ENCODE results near the gene RNF121.
A peak's percentile ranks its signal among the peaks of the same experiment; 100 is the strongest.
"Not testable (repeated sequence)": the region's sequence is repeated elsewhere in the genome, so short reads cannot be mapped to it uniquely, and the experiment has no call there.

The RNF121 gene

GRCh38 chr11:71928737-71929443 lies at the start of gene RNF121:
TSS of gene RNF121 (plus strand) at chr11:71929046. CDS start at chr11:71929062, 16 bp downstream.
- DNase-seq (ENCODE audit: low read depth, low spot score) = peak; percentile 97
- in situ Hi-C loops (cut with HindIII; ENCODE audit: low sequenced_read_pairs) = no loop called here
- H3K4me3 ChIP-seq (ENCODE audit: low read depth, low read length) = peak within 1 kb of the TSS; percentile 86
- TF ChIP-seq, protein P1, sequence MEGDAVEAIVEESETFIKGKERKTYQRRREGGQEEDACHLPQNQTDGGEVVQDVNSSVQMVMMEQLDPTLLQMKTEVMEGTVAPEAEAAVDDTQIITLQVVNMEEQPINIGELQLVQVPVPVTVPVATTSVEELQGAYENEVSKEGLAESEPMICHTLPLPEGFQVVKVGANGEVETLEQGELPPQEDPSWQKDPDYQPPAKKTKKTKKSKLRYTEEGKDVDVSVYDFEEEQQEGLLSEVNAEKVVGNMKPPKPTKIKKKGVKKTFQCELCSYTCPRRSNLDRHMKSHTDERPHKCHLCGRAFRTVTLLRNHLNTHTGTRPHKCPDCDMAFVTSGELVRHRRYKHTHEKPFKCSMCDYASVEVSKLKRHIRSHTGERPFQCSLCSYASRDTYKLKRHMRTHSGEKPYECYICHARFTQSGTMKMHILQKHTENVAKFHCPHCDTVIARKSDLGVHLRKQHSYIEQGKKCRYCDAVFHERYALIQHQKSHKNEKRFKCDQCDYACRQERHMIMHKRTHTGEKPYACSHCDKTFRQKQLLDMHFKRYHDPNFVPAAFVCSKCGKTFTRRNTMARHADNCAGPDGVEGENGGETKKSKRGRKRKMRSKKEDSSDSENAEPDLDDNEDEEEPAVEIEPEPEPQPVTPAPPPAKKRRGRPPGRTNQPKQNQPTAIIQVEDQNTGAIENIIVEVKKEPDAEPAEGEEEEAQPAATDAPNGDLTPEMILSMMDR (IDR thresholded peaks at IDR 0.05; ENCODE audit: low read depth, low read length) = no peak

DNA sequence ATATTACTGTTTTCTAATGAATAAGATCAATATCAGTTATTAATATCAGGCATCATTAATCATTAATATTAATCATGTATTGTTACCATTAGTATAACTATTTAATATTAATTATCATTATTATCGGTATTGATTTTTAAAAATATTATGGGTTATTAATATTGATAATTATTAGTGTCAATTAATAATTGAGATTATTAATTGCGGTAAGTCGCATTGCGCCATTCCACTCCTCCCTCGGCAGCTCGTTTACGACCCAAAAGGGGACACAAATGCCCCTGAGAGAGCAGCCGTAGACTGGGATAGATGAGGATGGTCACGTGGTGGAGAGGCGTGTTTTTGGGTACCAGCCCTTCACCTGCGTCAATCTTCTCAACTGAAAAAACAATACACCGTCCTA lies 43.0 kb upstream of the RNF121 start:
- DNase-seq (ENCODE audit: low read depth, low spot score); H3K4me3 ChIP-seq (ENCODE audit: low read depth, low read length); in situ Hi-C loops (cut with HindIII; ENCODE audit: low sequenced_read_pairs): not testable (repeated sequence)

DNA sequence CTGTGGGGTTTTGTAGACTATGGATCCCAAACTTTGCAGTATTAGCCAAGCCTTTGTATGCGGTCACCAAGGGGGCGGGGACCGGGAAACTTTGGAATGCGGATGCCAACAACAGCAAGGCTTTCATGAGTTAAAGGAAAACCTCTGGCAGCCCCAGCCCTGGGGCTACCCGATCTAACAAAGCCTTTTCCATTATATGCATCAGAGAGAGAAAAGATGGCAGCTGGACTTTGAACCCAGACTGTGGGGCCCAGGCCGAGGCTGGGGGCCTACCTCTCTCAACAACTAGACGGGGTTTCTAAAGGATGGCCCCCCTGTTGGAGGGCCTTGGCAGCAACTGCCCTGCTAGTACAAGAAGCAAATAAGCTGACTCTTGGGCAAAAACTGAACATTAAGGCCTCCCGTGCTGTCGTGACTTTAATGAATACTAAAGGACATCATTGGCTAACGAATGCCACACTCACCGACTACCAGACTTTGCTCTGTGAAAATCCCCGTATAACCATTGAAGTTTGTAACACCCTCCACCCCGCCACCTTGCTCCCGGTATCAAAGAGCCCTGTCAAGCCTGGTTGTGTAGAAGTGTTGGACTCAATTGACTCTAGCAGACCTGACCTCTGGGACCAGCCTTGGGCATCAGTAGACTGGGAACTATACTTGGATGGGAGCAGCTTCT lies 40.4 kb upstream of the RNF121 start:
- H3K4me3 ChIP-seq (ENCODE audit: low read depth, low read length); DNase-seq (ENCODE audit: low read depth, low spot score); in situ Hi-C loops (cut with HindIII; ENCODE audit: low sequenced_read_pairs): not testable (repeated sequence)

- in situ Hi-C loops (cut with HindIII; ENCODE audit: low sequenced_read_pairs); H3K4me3 ChIP-seq (ENCODE audit: low read depth, low read length); DNase-seq (ENCODE audit: low read depth, low spot score): not testable (repeated sequence)
Observed at GRCh38 chr11:71889181-71889872, 39.5 kb upstream of the RNF121 start.

- TF ChIP-seq, protein P1 (IDR thresholded peaks at IDR 0.05; ENCODE audit: low read depth, low read length) = no peak
- no peak overlapping the region for H3K4me3 ChIP-seq (ENCODE audit: low read depth, low read length)
- in situ Hi-C loops (cut with HindIII; ENCODE audit: low sequenced_read_pairs) = no loop called here
- no peak for DNase-seq (ENCODE audit: low read depth, low spot score)
Observed at GRCh38 chr11:71895961-71896360, 32.9 kb upstream of the RNF121 start.

DNA sequence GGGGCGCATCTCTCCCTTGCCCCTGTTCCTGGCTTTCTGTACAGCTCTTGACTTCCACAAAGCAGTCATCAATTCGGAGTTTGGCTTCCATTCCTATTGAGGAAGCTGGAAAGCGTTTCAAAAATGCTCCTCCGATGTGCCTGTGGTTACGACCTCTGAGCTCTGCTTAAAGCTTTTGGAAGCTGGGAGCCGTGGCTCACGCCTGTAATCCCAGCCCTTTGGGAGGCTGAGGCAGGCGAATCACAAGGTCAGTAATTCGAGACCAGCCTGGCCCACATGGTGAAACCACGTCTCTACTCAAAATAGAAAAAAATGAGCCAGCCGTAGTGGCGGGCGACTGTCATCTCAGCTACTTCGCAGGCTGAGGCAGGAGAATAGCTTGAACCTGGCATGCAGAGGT lies 27.7 kb upstream of the RNF121 start:
- in situ Hi-C loops (cut with HindIII; ENCODE audit: low sequenced_read_pairs); H3K4me3 ChIP-seq (ENCODE audit: low read depth, low read length): not testable (repeated sequence)
- peak; percentile 74 for DNase-seq (ENCODE audit: low read depth, low spot score)

DNA sequence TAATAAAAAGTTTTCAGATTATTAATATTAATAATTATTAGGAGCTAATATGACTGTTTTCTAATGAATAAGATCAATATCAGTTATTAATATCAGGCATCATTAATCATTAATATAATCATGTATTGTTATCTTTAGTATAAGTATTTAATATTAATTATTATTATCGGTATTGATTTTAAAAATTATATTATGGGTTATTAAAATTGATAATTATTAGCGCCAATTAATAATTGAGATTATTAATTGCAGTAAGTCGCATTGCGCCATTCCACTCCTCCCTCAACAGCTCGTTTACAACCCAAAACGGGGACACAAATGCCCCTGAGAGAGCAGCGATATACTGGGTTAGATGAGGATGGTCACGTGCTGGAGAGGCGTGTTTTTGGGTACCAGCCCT lies 20.6 kb upstream of the RNF121 start:
- no peak for DNase-seq (ENCODE audit: low read depth, low spot score)

DNA sequence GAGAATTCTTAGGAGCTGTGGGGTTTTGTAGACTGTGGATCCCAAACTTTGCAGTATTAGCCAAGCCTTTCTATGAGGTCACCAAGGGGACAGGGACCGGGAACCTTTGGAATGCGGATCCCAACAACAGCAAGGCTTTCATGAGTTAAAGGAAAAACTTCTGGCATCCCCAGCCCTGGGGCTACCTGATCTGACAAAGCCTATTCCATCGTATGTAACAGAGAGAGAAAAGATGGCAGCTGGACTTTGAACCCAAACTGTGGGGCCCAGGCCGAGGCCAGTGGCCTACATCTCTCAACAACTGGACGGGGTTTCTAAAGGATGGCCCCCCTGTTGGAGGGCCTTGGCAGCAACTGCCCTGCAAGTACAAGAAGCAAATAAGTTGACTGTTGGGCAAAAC lies 18.1 kb upstream of the RNF121 start:
- H3K4me3 ChIP-seq (ENCODE audit: low read depth, low read length); DNase-seq (ENCODE audit: low read depth, low spot score); in situ Hi-C loops (cut with HindIII; ENCODE audit: low sequenced_read_pairs): not testable (repeated sequence)

More for the DNA sequence above, 20.6 kb upstream of the RNF121 start:
- in situ Hi-C loops (cut with HindIII; ENCODE audit: low sequenced_read_pairs) = no loop called here
- TF ChIP-seq, protein P1 (IDR thresholded peaks at IDR 0.05; ENCODE audit: low read depth, low read length) = no peak
- H3K4me3 ChIP-seq (ENCODE audit: low read depth, low read length) = no peak overlapping the region

DNA sequence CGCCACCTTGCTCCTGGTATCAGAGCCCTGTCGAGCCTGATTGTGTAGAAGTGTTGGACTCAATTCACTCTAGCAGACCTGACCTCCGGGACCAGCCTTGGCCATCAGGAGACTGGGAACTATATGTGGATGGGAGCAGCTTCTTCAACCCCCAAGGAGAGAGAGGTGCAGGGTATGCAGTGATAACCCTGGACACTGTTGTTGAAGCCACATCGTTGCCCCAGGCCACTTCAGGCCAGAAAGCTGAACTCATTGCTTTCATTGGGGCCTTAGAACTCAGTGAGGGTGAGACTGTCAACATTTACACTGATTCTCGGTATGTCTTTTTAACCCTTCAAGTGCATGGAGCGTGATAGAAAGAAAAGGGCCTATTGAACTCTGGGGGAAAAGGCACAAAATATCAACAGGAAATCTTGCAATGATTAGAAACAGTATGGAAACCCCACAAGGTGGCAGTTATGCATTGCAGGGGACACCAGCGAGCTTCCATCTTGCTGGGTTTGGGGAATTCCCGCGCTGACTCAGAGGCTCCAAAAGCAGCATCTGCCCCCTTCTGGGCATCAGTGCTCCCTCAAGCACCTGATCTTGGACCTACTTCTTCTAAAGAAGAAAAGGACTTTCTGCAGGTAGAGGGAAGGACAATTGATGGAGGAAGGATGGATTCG lies 17.4 kb upstream of the RNF121 start:
- in situ Hi-C loops (cut with HindIII; ENCODE audit: low sequenced_read_pairs); DNase-seq (ENCODE audit: low read depth, low spot score); H3K4me3 ChIP-seq (ENCODE audit: low read depth, low read length): not testable (repeated sequence)

GRCh38 chr11:71911986-71912340 lies 16.9 kb upstream of the RNF121 start:
- in situ Hi-C loops (cut with HindIII; ENCODE audit: low sequenced_read_pairs); DNase-seq (ENCODE audit: low read depth, low spot score); H3K4me3 ChIP-seq (ENCODE audit: low read depth, low read length): not testable (repeated sequence)
